Femur (tissue), 1 donor: ENCODE results near the gene FSTL5.

ENCODE experiments used
- DNase-seq: peaks from one replicate; pipeline ENCODE4 v3.0.0-alpha.2; 2017

Gene FSTL5

DNA sequence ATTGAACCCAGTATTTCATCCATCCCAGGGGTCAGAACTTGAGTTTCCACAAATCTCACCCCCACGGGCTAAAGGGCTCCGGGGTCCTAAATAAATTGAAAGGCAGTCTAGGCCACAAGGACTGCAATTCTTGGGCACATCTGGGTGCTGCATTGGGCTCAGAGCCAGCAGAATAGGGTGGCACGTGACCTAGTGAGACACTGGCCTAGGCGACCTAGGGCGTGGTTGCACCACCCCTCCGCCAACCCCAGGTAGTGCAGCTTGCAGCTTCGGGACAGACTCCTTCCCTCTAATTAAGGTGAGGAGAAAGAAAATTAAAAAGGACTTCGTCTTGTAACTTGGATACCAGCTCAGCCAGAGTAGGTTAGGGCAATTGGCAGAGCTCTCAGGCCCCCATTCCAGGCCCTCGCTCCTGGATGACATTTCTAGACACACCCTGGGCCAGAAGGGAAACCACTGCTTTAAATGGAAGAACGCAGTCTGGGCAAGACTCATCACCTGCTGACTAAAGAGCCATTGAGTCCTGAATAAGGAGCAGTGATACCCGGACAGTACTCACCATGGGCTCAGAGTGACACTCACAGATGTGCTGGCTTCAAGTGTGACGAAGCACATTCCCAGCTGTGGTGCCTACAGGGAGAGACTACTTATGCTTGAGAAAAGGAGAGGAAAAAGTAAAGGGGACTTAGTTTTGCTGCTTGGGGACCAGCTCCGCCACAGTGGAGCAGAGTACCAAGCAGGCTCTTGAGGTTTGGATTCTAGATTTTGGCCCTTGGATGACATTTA is 735.4 kb downstream of the FSTL5 start:
- no peak for DNase-seq

DNA sequence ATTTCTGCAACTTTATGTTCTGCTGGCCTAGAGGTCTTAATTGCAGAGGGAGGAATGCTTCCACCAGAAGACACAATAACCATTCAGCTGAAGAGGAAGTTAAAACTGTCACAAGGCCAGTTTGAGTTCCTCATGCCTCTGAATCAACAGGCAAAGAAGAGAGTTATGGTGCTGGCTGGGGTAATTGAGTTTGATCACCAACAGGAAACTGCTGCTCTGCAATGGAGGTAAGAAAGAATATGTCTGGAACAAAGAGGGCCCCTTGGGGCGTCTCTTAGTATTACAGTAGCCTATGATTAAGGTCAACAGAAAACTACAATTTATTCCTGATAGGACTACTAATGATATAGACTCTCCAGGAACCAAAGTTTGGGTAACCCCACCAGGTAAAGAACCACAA is 744.0 kb downstream of the FSTL5 start:
- DNase-seq = no peak

DNA sequence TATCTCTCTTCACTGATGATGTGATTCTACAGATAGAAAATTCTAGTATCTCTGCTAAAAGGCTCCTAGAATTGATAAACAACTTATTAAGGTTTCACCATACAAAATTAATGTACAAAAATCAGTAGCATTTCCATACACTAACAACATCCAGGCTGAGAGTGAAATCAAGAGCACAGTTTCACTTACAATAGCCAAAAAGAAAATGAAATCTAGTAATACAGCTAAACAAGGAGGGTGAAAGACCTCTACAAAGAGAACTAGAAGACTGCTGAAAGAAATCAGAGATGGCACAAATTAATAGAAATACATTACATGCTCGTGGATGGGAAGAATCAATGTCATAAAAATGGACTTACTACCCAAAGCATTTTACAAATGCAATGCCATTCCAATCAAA is 751.9 kb downstream of the FSTL5 start:
- DNase-seq = no peak

DNA sequence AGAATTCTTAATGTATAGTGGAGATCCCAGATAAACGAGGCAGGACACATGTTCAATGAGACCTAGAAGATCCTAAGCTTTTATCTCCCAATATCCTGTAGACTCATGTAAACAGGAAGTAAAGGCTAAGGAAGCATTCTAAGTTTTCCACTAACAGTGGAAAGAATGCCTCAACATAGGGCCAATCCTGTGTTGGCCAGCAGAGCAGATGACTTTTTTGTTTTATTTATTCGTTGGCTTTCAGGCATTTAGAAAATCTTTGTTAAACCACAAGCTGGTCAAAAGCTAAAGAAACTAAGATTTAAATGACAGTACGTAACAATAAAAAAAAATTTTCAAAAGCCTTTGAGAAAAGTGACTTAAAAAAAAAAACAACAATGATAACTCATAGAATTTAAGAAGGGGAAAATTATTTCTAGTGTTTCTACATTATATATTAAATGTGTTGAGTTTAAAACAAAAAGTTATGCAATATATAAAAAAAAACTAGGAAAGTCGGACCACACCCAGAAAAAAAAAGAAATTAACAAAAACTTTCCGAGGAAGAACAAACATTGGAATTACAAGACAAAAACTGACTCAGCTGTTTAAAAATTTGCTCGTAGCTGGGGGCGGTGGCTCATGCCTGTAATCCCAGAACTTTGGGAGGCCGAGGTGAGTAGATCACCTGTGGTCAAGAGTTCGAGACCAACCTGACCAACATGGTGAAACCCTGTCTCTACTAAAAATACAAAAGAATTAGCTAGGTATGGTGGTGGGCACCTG is 759.3 kb downstream of the FSTL5 start:
- DNase-seq = no peak

DNA sequence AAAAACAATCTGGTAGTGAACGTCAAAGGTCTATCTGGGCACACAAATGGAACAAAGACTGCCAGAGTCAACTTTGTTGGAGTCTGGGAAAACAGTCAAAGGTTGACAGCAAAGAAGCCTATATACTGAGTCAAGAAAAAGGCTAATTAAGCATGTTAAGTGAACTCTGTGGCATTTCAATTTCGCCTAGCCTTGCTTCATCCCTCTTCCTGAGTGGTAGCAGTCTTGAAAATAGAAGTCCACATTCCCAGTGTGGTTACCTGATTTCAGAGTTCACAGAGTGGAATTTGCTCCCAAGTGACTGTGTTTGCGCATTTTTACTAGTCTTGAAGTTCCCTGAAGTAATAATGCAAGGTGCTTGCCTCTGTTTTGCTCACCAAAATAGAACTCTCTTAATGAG is 760.0 kb downstream of the FSTL5 start:
- DNase-seq = no peak

DNA sequence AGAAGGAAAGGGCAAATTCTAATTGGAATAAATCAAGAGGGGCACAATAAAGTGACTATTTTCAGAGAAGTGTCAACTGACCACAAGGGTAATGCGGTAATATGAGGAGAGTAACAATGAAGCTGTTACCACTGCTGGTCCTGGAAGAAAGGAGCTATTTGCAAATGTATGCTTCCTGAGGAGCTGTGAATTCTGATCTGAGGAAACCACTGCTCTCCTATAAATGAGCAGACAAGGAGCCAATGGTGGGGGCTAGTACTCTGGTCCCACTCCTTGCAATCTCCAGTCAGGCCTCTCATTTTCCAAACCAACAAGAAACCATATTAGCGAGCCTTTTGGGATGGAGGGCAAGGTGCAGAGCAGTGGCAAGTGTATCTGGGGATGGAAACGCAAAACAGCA is 770.2 kb downstream of the FSTL5 start:
- DNase-seq = no peak

DNA sequence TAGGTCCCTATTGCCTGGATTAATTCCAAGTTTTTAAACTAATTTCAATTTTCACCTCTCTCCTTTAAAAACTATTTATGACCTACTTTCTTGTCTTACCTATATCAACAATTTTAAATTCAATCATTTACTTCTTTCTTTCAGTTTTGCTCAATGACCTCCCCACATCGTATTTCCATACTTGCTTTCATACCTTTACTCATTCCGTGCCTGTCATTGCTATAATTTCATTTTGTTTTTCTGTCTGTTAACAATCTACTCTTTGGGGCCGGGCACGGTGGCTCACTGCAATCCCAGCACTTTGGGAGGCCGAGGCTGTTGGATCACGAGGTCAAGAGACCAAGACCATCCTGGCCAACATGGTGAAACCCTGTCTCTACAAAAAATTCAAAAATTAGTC is 781.1 kb downstream of the FSTL5 start:
- no peak for DNase-seq

DNA sequence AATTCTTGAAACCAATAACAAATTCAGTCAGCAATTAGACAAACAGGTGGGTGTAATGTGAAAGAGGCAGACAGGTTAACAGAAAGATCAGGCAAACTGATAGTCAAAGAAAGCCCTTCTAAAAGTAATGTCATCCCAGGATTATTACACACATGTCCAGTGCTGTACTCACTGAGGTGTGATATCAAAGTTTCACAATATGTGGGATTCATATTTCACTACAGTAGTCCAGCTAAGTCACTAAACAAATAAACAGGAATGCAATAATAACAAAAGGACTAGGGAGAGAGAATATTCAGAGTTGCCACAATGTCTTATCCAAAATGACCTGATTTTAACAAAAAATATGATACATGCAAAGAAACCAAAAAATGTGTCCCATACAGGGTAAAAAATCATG is 787.5 kb downstream of the FSTL5 start:
- no peak for DNase-seq

DNA sequence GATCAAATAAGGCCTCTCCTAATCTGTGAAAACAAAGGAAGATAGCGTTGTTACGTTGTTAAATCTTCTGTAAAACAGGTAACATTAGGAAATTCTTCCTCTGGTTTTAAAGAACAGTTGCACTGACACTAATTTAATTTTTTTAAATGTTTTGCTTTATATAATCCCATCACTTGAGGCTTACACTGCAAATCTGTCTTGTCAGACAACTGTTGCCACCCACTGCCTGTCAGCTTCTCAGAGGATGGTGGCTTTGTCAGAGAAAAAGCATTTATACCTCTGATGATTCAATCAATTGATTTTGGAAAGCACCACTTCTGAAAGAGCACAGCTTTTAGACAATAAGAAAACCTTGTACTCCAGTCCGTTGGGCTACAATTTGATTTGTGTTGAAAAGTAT is 799.1 kb downstream of the FSTL5 start:
- no peak for DNase-seq

DNA sequence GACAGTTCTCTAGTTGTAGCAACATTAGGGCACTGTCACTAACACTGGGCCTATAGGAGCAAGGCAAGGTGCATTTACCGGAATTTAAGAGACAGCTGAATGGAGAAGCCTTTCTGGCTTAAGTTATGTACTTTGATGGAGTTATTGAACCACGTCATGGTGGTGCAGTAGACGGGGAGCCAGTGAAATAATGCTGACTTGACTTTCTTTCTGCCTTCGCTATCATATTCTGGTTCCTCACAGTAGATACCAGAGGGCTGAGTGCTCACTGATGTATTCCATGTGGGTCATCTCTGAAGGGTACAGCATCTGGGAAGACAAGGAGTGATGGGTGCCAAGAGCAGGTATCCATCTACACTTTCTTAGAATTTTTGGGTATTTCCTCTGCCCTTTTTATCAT is 802.8 kb downstream of the FSTL5 start:
- no peak for DNase-seq

DNA sequence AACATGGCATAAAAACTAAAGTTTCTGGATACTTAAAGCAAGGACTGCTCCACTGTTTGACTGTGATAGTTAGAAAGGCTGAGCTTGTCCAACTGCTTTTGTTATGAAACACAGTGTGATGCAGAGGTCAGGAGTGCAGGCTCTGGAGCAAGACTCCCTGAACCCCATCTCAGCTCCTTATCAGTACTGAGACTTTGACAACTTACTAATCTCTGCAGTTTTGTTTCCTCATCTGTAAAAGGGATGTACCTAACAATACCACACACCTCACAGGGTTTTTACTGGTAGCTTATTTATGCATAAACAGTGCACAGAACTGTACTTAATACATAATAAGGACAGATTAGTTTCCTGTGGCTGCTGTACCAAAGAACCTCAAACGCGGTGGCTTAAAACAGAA is 804.3 kb downstream of the FSTL5 start:
- no peak for DNase-seq

DNA sequence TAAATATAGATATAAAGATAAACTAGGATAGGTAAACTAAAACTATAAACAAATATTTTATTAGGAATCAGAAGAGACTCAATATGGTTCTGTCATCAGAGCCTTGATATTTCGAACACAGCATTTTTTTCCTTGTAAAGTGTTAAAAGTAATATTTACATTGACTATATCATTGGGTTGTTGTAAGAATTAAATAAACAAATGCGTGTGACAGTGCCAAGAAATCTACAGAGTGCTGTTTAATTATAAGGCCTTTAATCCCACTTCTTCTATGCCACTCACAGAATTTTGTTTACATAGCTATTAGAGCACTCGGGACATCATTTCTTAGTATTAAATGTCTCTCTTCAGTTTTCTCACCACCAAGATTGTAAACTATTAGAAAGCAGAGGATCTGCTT is 807.4 kb downstream of the FSTL5 start:
- no peak for DNase-seq

DNA sequence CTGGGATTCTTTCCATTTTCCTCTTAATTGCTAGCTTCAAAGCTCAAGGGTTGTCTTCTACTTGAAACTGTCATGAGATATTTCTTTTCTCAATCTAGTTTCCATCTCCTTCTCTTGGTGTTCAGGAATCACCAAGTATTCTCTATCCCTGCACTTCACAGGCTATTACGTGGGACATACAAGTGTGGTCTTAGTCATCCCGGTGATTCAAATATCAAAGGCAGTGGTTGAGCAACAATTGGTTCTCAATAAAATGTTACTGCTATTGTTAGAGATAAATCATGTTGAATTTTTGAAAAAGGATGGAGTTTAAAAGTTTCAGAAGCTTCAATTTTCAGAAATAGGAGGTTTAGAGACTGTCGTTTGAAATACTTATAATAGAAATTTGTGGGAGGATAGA is 812.9 kb downstream of the FSTL5 start:
- no peak for DNase-seq

DNA sequence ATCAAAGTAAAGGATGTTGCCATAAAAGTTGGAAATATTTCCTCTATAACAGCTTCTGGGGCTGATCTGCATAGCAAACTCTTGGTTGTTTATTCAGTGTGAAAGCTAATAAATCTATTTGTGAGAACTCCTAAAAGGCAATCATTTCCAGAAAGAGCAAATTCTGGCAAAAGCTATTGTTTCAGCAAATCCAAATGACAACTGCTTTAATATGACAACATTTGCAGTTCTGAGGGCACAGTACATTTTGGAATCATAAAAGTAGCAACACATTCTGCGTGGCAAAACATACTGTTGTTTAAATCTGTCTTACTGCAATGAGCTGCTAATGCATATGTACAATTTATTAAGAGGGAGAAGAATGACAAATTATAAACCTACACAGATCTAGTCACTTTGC is 818.1 kb downstream of the FSTL5 start:
- DNase-seq = no peak

DNA sequence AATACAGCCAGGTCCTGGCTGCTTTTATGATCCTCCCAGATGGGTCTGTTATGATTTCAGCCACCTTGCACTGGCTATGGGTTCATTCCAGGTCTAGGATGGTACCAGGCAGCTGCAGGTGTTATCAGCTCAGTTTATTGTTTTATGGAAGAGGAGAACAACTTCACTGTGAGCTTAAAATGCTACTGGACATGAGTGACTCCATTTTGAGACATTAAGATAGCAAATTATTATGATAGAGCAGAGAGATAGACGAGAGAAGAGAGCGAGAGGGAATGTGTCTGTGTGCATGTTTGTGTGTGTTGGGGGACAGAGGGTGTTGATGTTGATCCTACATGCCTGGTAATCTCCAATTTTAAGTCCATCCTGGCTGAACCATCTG is 820.2 kb downstream of the FSTL5 start:
- no peak for DNase-seq

DNA sequence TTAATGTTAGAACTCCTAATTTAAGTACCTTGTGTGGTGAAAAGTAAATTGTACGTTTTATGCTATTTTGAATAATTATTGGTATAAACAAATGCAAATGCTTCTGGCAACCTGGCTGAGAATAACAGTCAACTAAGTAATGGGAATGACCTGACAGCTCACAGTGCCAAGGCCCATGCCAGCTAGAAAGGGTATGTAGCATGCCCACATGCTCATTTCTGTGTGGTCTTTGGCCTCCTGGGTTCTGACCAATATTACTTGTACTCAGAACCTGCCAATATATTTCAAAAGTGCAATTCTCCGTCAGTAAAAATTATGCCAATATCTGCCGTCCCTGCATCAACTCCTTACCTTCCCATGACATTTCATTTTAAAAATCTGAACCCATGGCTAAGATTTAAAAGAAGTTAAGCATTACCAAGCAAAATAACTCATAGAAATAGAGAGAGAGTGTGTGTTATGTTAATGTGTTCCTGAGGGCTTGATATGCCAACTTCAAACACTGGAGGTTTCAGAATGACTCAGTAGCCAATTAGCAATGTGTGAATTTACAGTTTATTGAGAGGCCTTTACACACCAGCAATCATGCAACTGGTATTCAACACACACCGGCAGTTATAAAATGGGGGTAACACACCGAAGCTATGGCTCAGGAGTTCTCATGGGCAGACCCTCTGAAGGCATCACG is 820.8 kb downstream of the FSTL5 start:
- no peak for DNase-seq

DNA sequence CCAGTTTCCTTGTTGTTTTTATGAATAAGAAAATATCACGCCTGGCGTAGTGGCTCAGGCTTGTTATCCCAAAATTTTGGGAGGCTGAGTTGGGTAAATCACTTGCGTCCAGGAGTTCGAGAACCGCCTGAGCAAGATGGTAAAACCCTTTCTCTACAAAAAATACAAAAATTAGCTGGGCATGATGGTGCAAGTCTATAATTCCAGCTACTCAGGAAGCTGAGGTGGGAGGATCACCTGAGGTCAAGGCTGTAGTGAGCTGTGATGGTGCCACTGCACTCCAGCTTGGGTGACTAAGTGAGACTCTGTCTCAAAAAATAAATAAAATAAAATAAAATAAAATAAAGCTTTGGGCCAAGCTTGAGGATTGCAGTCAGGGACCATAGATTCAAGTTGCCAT is 827.2 kb downstream of the FSTL5 start:
- DNase-seq = no peak

DNA sequence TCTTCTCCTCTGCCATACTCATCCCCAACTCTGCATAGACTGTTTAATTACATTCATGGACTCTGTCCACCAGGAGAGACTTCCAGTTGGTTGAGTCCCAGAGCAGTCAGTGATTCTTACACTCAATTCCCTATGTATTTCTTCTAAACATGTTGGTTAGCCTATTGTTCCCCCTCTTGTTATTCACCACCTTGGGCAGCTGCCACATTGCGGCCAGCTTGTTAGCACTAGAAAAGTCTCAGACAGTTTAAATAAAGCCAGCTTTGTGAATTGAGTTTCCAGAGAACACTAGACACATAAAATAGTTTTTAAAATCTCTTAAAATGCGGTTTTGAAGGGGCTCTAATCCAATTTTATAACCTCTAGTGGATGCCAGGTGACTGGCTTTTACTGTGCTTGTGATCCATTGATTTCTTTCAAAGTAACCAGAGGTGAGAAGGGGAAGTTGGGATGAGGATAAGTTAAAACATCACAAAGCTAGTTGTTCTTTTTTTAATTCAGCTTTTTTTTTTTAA is 827.7 kb downstream of the FSTL5 start:
- peak; percentile 20 for DNase-seq
